ENCODE measurements around the gene ASAP2.

The ASAP2 gene

DNA sequence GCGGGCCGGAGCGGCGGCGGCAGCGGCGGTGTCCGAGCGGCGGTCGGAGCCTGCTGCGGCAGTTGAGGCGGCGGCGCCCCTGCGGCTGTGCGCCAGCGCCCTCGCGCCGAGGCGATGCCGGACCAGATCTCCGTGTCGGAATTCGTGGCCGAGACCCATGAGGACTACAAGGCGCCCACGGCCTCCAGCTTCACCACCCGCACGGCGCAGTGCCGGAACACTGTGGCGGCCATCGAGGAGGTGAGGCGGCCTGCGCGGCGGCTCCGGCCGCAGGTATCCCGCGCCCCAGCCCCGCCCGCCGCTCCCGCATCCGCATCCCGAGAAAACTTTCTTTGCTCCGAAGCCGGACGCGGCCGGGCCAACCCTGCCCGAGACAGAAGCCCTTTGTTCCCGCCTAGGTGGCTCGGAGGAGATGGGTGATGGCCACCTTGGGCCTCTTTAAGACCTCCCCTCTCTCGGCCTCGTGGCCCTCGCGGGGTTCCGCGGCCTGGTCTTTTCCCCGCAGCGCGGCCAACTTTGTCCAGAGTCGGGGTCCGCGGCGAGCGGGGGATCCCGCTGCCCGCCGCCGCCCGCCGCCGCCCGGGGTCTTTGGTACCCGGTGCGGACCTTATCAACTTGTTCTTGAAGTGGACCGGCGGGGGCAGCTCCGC, 504 bp downstream of the ASAP2 start:
- H3K4me3 ChIP-seq (ENCODE audit: low read depth in 1 of 2, low read length in 2 of 2), result peak overlapping the region; percentile 37 to 76; a peak in 3 of 4 replicates
- TF ChIP-seq, protein P1, sequence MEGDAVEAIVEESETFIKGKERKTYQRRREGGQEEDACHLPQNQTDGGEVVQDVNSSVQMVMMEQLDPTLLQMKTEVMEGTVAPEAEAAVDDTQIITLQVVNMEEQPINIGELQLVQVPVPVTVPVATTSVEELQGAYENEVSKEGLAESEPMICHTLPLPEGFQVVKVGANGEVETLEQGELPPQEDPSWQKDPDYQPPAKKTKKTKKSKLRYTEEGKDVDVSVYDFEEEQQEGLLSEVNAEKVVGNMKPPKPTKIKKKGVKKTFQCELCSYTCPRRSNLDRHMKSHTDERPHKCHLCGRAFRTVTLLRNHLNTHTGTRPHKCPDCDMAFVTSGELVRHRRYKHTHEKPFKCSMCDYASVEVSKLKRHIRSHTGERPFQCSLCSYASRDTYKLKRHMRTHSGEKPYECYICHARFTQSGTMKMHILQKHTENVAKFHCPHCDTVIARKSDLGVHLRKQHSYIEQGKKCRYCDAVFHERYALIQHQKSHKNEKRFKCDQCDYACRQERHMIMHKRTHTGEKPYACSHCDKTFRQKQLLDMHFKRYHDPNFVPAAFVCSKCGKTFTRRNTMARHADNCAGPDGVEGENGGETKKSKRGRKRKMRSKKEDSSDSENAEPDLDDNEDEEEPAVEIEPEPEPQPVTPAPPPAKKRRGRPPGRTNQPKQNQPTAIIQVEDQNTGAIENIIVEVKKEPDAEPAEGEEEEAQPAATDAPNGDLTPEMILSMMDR (IDR thresholded peaks at IDR 0.05; ENCODE audit: borderline replicate concordance, extremely low read depth, low read length, poor library complexity, severe bottlenecking), result no peak
- TF ChIP-seq EZH2 (IDR thresholded peaks at IDR 0.05; ENCODE audit: borderline replicate concordance, low read depth, low read length, severe bottlenecking), result no peak
- peak overlapping the region; percentile 84 for H3K4me2 ChIP-seq (ENCODE audit: insufficient read depth, low read length)
- H3K27me3 ChIP-seq (ENCODE audit: insufficient read depth, low read length, poor library complexity), result no peaks in the 10 kb centered on the region
- H3K27ac ChIP-seq (ENCODE audit: low read length), result peak overlapping the region; percentile 44
- H3K36me3 ChIP-seq (ENCODE audit: insufficient read depth, low read length), result peaks cover 1% of the 10 kb centered on the region
- peaks cover 29% of the 10 kb centered on the region for H3K79me2 ChIP-seq (ENCODE audit: insufficient read depth, low read length)
- ATAC-seq (ENCODE audit: insufficient read depth, low read depth) (no peak), DNase-seq (peak; percentile 18)
- H3K4me1 ChIP-seq (ENCODE audit: insufficient read depth, low read length), result peaks cover 34% of the 10 kb centered on the region
- H3K9ac ChIP-seq (ENCODE audit: low read depth, low read length), result peak overlapping the region; percentile 69
- no peaks in the 10 kb centered on the region for H3K9me3 ChIP-seq (ENCODE audit: insufficient read depth, low read length, severe bottlenecking)
- no peaks in the 10 kb centered on the region for H4K20me1 ChIP-seq (ENCODE audit: insufficient read depth, low read length)
- peak overlapping the region; percentile 82 for H2AFZ ChIP-seq (ENCODE audit: low read depth, low read length)

- Histone ChIP-seq H3K4me2 (ENCODE audit: insufficient read depth, low read length) (peak overlapping the region; percentile 84), H3K27ac (ENCODE audit: low read length) (no peak overlapping the region), H2AFZ (ENCODE audit: low read depth, low read length) (no peak overlapping the region)
Observed at GRCh38 chr2:9207641-9208311, 1.2 kb downstream of the ASAP2 start.

GRCh38 chr2:9208875-9209274, 2.3 kb downstream of the ASAP2 start:
- peaks cover 6% of the 10 kb centered on the region; the same call in 1 of the 2 replicates for H4K20me1 ChIP-seq (ENCODE audit: insufficient read depth, low read length)
- H3K27ac ChIP-seq (ENCODE audit: low read length), result no peak overlapping the region
- H3K79me2 ChIP-seq (ENCODE audit: insufficient read depth, low read length), result peaks cover 38% of the 10 kb centered on the region
- H3K36me3 ChIP-seq (ENCODE audit: insufficient read depth, low read length), result peaks cover 6% of the 10 kb centered on the region
- 0 out of 2 replicates have a peak overlapping the region, but pooled peaks have one; percentile 4 for H3K9ac ChIP-seq (ENCODE audit: low read depth, low read length)
- DNase-seq (no peak), ATAC-seq (ENCODE audit: insufficient read depth, low read depth) (no peak)
- H3K4me2 ChIP-seq (ENCODE audit: insufficient read depth, low read length), result peak overlapping the region; percentile 84
- no peaks in the 10 kb centered on the region for H3K9me3 ChIP-seq (ENCODE audit: insufficient read depth, low read length, severe bottlenecking)
- TF ChIP-seq EZH2 (IDR thresholded peaks at IDR 0.05; ENCODE audit: borderline replicate concordance, low read depth, low read length, severe bottlenecking), result no peak
- TF ChIP-seq, protein P1 (IDR thresholded peaks at IDR 0.05; ENCODE audit: borderline replicate concordance, extremely low read depth, low read length, poor library complexity, severe bottlenecking), result no peak
- 0 out of 4 replicates have a peak overlapping the region, but pooled peaks of 1 of the 2 experiments have one; percentile 1 for H3K4me3 ChIP-seq (ENCODE audit: low read depth in 1 of 2, low read length in 2 of 2)
- H3K4me1 ChIP-seq (ENCODE audit: insufficient read depth, low read length), result peaks cover 34% of the 10 kb centered on the region
- H3K27me3 ChIP-seq (ENCODE audit: insufficient read depth, low read length, poor library complexity), result no peaks in the 10 kb centered on the region
- no peak overlapping the region for H2AFZ ChIP-seq (ENCODE audit: low read depth, low read length)

More at GRCh38 chr2:9207641-9208311, 1.2 kb downstream of the ASAP2 start:
- H3K36me3 ChIP-seq (ENCODE audit: insufficient read depth, low read length), result peaks cover 6% of the 10 kb centered on the region
- DNase-seq, result no peak
- peaks cover 35% of the 10 kb centered on the region for H3K79me2 ChIP-seq (ENCODE audit: insufficient read depth, low read length)
- peaks cover 34% of the 10 kb centered on the region for H3K4me1 ChIP-seq (ENCODE audit: insufficient read depth, low read length)
- no peaks in the 10 kb centered on the region for H4K20me1 ChIP-seq (ENCODE audit: insufficient read depth, low read length)
- H3K9ac ChIP-seq (ENCODE audit: low read depth, low read length), result peak overlapping the region; percentile 69; the same call in 1 of the 2 replicates
- H3K9me3 ChIP-seq (ENCODE audit: insufficient read depth, low read length, severe bottlenecking), result no peaks in the 10 kb centered on the region
- TF ChIP-seq, protein P1 (IDR thresholded peaks at IDR 0.05; ENCODE audit: borderline replicate concordance, extremely low read depth, low read length, poor library complexity, severe bottlenecking), result no peak
- no peak for TF ChIP-seq EZH2 (IDR thresholded peaks at IDR 0.05; ENCODE audit: borderline replicate concordance, low read depth, low read length, severe bottlenecking)
- H3K27me3 ChIP-seq (ENCODE audit: insufficient read depth, low read length, poor library complexity), result no peaks in the 10 kb centered on the region
- peak overlapping the region in 1 of 2 experiments; percentile 76; a peak in 2 of 4 replicates for H3K4me3 ChIP-seq (ENCODE audit: low read depth in 1 of 2, low read length in 2 of 2)
- peak; percentile 20; the same call in 1 of the 3 replicates for ATAC-seq (ENCODE audit: insufficient read depth, low read depth)
